Naive B cell (primary cell): ENCODE data around the gene CIB2. TPM values are rescaled to one million over a fixed set of nuclear protein-coding genes. Genes with fewer than 3 reads are reported as not detected.
A peak's percentile ranks its signal among the peaks of the same experiment; 100 is the strongest.
"Not testable (repeated sequence)": the region's sequence is repeated elsewhere in the genome, so short reads cannot be mapped to it uniquely, and the experiment has no call there.

Experiments
- ATAC-seq, 2 donors: fragments of 150-1000 bp; cut with Tn5 transposase; 2 replicates each; pipeline ENCODE4 v1.10.0; 2021; ENCODE audit warnings: low read depth in 2 of 2, mild to moderate bottlenecking in 2 of 2, moderate library complexity in 2 of 2
- DNase-seq: peaks from one replicate; pipeline ENCODE4 v3.0.0; 2022
- H3K27ac Mint-ChIP-seq, 6 donors: one replicate each; pipeline ENCODE4 v1.8.0; 2020 to 2022; ENCODE audit warnings: mild to moderate bottlenecking in 6 of 6, mixed read lengths in 6 of 6, moderate library complexity in 5 of 6, inconsistent platforms in 2 of 6
- H3K27me3 Mint-ChIP-seq, 3 donors: one replicate each; pipeline ENCODE4 v1.8.0; 2021 to 2022; ENCODE audit warnings: mixed read lengths in 3 of 3, mild to moderate bottlenecking in 1 of 3
- H3K36me3 Mint-ChIP-seq, 2 donors: one replicate each; pipeline ENCODE4 v1.8.0; 2020 to 2022; ENCODE audit warnings: mixed read lengths in 2 of 2, inconsistent platforms in 1 of 2, mild to moderate bottlenecking in 1 of 2
- H3K4me1 Mint-ChIP-seq, 3 donors: one replicate each; pipeline ENCODE4 v1.8.0; 2020 to 2022; ENCODE audit warnings: mixed read lengths in 3 of 3, inconsistent platforms in 1 of 3, mild to moderate bottlenecking in 1 of 3, moderate library complexity in 1 of 3
- H3K4me3 Mint-ChIP-seq, 8 donors: one replicate each; pipeline ENCODE4 v1.8.0; 2020 to 2022; ENCODE audit warnings: mild to moderate bottlenecking in 8 of 8, mixed read lengths in 8 of 8, moderate library complexity in 8 of 8, inconsistent platforms in 2 of 8
- H3K9me3 Mint-ChIP-seq, 7 donors: one replicate each; pipeline ENCODE4 v1.8.0; 2020 to 2022; ENCODE audit warnings: mixed read lengths in 7 of 7, mild to moderate bottlenecking in 5 of 7, inconsistent platforms in 2 of 7, moderate library complexity in 1 of 7
- polyA plus RNA-seq, 6 donors: library from polyadenylated mRNA; unstranded; fragments of 300-500 nt; fragmentation: Illumina TruSeq; gene quantifications; one replicate each; pipeline ENCODE4 v1.2.3, GENCODE V29; 2021; ENCODE audit warnings: low read depth in 6 of 6

Gene CIB2
- polyA plus RNA-seq, 6 donors from 2014 or later: 0.57 to 2.6 (median 0.82) TPM; not detected in 1

GRCh38 chr15:78162038-78162437, 30.8 kb upstream of the CIB2 start:
- DNase-seq (no peak), ATAC-seq (no peak)
- no peaks in the 10 kb centered on the region for H3K27me3 Mint-ChIP-seq
- peaks cover 6 to 11% of the 10 kb centered on the region in 2 donors for H3K36me3 Mint-ChIP-seq
- no peaks in the 10 kb centered on the region for H3K9me3 Mint-ChIP-seq
- H3K4me1 Mint-ChIP-seq: peaks cover 0 to 16% (median 0%) of the 10 kb centered on the region in 3 donors
- H3K4me3 Mint-ChIP-seq: no peak overlapping the region
- H3K27ac Mint-ChIP-seq: peak overlapping the region in 1 of 6 donors; percentile 35

GRCh38 chr15:78159395-78159794, 28.1 kb upstream of the CIB2 start:
- Mint-ChIP-seq H3K4me1 (peaks cover 0 to 6% (median 0%) of the 10 kb centered on the region in 3 donors), H3K4me3 (no peak overlapping the region), H3K27me3 (no peaks in the 10 kb centered on the region), H3K36me3 (peaks cover 6 to 11% of the 10 kb centered on the region in 2 donors), H3K27ac (no peak overlapping the region), H3K9me3 (no peaks in the 10 kb centered on the region)
- DNase-seq (no peak), ATAC-seq (no peak)

- no peaks in the 10 kb centered on the region for H3K27me3 Mint-ChIP-seq
- no peak overlapping the region for H3K4me3 Mint-ChIP-seq
- DNase-seq (no peak), ATAC-seq (no peak)
- H3K36me3 Mint-ChIP-seq: peaks cover 6 to 8% of the 10 kb centered on the region in 2 donors
- no peaks in the 10 kb centered on the region for H3K9me3 Mint-ChIP-seq
- no peak overlapping the region for H3K27ac Mint-ChIP-seq
- peaks cover 6 to 13% (median 9%) of the 10 kb centered on the region in 3 donors for H3K4me1 Mint-ChIP-seq
Observed at GRCh38 chr15:78157203-78157602, 26.0 kb upstream of the CIB2 start.

GRCh38 chr15:78156653-78157052, 25.4 kb upstream of the CIB2 start:
- ATAC-seq (no peak), DNase-seq (no peak)
- Mint-ChIP-seq H3K4me1 (peaks cover 6 to 13% (median 9%) of the 10 kb centered on the region in 3 donors), H3K4me3 (no peak overlapping the region), H3K27ac (no peak overlapping the region), H3K27me3 (no peaks in the 10 kb centered on the region), H3K36me3 (peaks cover under 1 to 2% of the 10 kb centered on the region in 2 donors), H3K9me3 (no peaks in the 10 kb centered on the region)

- no peak overlapping the region for H3K4me3 Mint-ChIP-seq
- no peak for DNase-seq
- peaks cover 15 to 21% (median 19%) of the 10 kb centered on the region in 3 donors for H3K4me1 Mint-ChIP-seq
- no peak for ATAC-seq
- H3K27ac Mint-ChIP-seq: no peak overlapping the region
- H3K36me3 Mint-ChIP-seq: no peaks in the 10 kb centered on the region
- H3K27me3 Mint-ChIP-seq: no peaks in the 10 kb centered on the region
- no peaks in the 10 kb centered on the region for H3K9me3 Mint-ChIP-seq
Observed at GRCh38 chr15:78155355-78155939, 24.2 kb upstream of the CIB2 start.

- DNase-seq: no peak
- Mint-ChIP-seq H3K27me3 (no peaks in the 10 kb centered on the region), H3K4me1 (peaks cover 20 to 26% (median 24%) of the 10 kb centered on the region in 3 donors), H3K4me3 (no peak overlapping the region), H3K36me3 (no peaks in the 10 kb centered on the region), H3K27ac (peak overlapping the region in 2 of 6 donors; percentile 36 to 53), H3K9me3 (no peaks in the 10 kb centered on the region)
- no peak for ATAC-seq
Observed at GRCh38 chr15:78154955-78155354, 23.7 kb upstream of the CIB2 start.

GRCh38 chr15:78151075-78151474, 19.8 kb upstream of the CIB2 start:
- peaks cover 34 to 46% (median 36%) of the 10 kb centered on the region in 3 donors for H3K4me1 Mint-ChIP-seq
- H3K27ac Mint-ChIP-seq: peak overlapping the region in 2 of 6 donors; percentile 38 to 91
- not testable (repeated sequence) for H3K27me3 Mint-ChIP-seq, H3K9me3 Mint-ChIP-seq, H3K36me3 Mint-ChIP-seq, ATAC-seq, DNase-seq
- peak overlapping the region in 7 of 8 donors; percentile 19 to 96 (median 87) for H3K4me3 Mint-ChIP-seq

- Mint-ChIP-seq H3K9me3 (no peaks in the 10 kb centered on the region), H3K4me3 (peak overlapping the region; percentile 85 to 96 (median 94)), H3K4me1 (peaks cover 34 to 46% (median 36%) of the 10 kb centered on the region in 3 donors), H3K27ac (peak overlapping the region; percentile 88 to 97 (median 92)), H3K27me3 (no peaks in the 10 kb centered on the region), H3K36me3 (no peaks in the 10 kb centered on the region)
- peak in 1 of 2 donors; percentile 1 for ATAC-seq
- no peak for DNase-seq
Observed at GRCh38 chr15:78149805-78150751, 18.8 kb upstream of the CIB2 start.

GRCh38 chr15:78149068-78149804, 18.0 kb upstream of the CIB2 start, which contains the start of gene IDH3A:
Gene IDH3A, plus strand, starts transcription at chr15:78149362. Its CDS starts 42 bp downstream, at chr15:78149404.
- Mint-ChIP-seq H3K4me1 (peaks cover 34 to 46% (median 36%) of the 10 kb centered on the region in 3 donors), H3K4me3 (peak within 1 kb of the TSS; percentile 85 to 97 (median 96)), H3K27ac (peak within 1 kb of the TSS; percentile 91 to 97 (median 94)), H3K9me3 (no peaks in the 10 kb centered on the region), H3K36me3 (no peaks in the 10 kb centered on the region), H3K27me3 (no peaks in the 10 kb centered on the region)
- peak; percentile 89 to 92 for ATAC-seq
- DNase-seq: peak; percentile 97

- ATAC-seq (peak; percentile 6 to 9), DNase-seq (no peak)
- Mint-ChIP-seq H3K4me3 (peak overlapping the region; percentile 85 to 97 (median 96)), H3K36me3 (no peaks in the 10 kb centered on the region), H3K27ac (peak overlapping the region; percentile 89 to 97 (median 92)), H3K4me1 (peaks cover 34 to 46% (median 36%) of the 10 kb centered on the region in 3 donors), H3K9me3 (no peaks in the 10 kb centered on the region), H3K27me3 (no peaks in the 10 kb centered on the region)
Observed at GRCh38 chr15:78148392-78149067, 17.3 kb upstream of the CIB2 start.

- Mint-ChIP-seq H3K4me1 (peaks cover 28 to 37% (median 34%) of the 10 kb centered on the region in 3 donors), H3K9me3 (peaks cover 0 to 1% (median 0%) of the 10 kb centered on the region in 7 donors), H3K4me3 (peak overlapping the region; percentile 15 to 97 (median 91)), H3K36me3 (no peaks in the 10 kb centered on the region), H3K27me3 (no peaks in the 10 kb centered on the region), H3K27ac (peak overlapping the region in 2 of 6 donors; percentile 70 to 88)
- DNase-seq (no peak), ATAC-seq (no peak)
Observed at GRCh38 chr15:78147566-78147965, 16.3 kb upstream of the CIB2 start.

GRCh38 chr15:78146425-78147154, 15.3 kb upstream of the CIB2 start:
- H3K36me3 Mint-ChIP-seq: no peaks in the 10 kb centered on the region
- peaks cover 0 to 1% (median 0%) of the 10 kb centered on the region in 7 donors for H3K9me3 Mint-ChIP-seq
- ATAC-seq (no peak), DNase-seq (no peak)
- H3K4me1 Mint-ChIP-seq: peaks cover 28 to 40% (median 32%) of the 10 kb centered on the region in 3 donors
- no peaks in the 10 kb centered on the region for H3K27me3 Mint-ChIP-seq
- peak overlapping the region in 3 of 8 donors; percentile 44 to 87 (median 64) for H3K4me3 Mint-ChIP-seq
- H3K27ac Mint-ChIP-seq: no peak overlapping the region
